ENCODE measurements around the gene ICAM2.

The ICAM2 gene

GRCh38 chr17:64060331-64060730 is 39.9 kb upstream of the ICAM2 start:
- H3K9me3 ChIP-seq (ENCODE audit: control insufficient read depth in 2 of 2, low read length in 2 of 2): no peaks in the 10 kb centered on the region
- peaks cover 29 to 34% of the 10 kb centered on the region in 2 donors for H3K36me3 ChIP-seq (ENCODE audit: control insufficient read depth in 2 of 2, insufficient read depth in 2 of 2, low read length in 2 of 2)
- peak overlapping the region in 1 of 2 donors; percentile 48 for H3K27ac ChIP-seq (ENCODE audit: low read depth in 2 of 2, low read length in 2 of 2)
- H3K27me3 ChIP-seq (ENCODE audit: control insufficient read depth in 2 of 2, insufficient read depth in 2 of 2, low read length in 2 of 2): no peaks in the 10 kb centered on the region
- no peak overlapping the region for H3K4me3 ChIP-seq (ENCODE audit: low read length in 2 of 2)
- peaks cover 5 to 14% of the 10 kb centered on the region in 2 donors for H3K4me1 ChIP-seq (ENCODE audit: control insufficient read depth in 2 of 2, insufficient read depth in 2 of 2, low read length in 2 of 2)
- no peak overlapping the region for H3K9ac ChIP-seq (ENCODE audit: low read depth in 1 of 2, low read length in 2 of 2)

- H3K4me1 ChIP-seq (ENCODE audit: control insufficient read depth in 2 of 2, insufficient read depth in 2 of 2, low read length in 2 of 2): peaks cover 5 to 13% of the 10 kb centered on the region in 2 donors
- H3K27ac ChIP-seq (ENCODE audit: low read depth in 2 of 2, low read length in 2 of 2): peak overlapping the region; percentile 5 to 48
- no peak overlapping the region for H3K4me3 ChIP-seq (ENCODE audit: low read length in 2 of 2)
- no peaks in the 10 kb centered on the region for H3K9me3 ChIP-seq (ENCODE audit: control insufficient read depth in 2 of 2, low read length in 2 of 2)
- no peak overlapping the region for H3K9ac ChIP-seq (ENCODE audit: low read depth in 1 of 2, low read length in 2 of 2)
- H3K27me3 ChIP-seq (ENCODE audit: control insufficient read depth in 2 of 2, insufficient read depth in 2 of 2, low read length in 2 of 2): no peaks in the 10 kb centered on the region
- peaks cover 34 to 35% of the 10 kb centered on the region in 2 donors for H3K36me3 ChIP-seq (ENCODE audit: control insufficient read depth in 2 of 2, insufficient read depth in 2 of 2, low read length in 2 of 2)
Observed at GRCh38 chr17:64059756-64060155, 39.3 kb upstream of the ICAM2 start.

GRCh38 chr17:64058621-64059020 is 38.2 kb upstream of the ICAM2 start:
- H3K9ac ChIP-seq (ENCODE audit: low read depth in 1 of 2, low read length in 2 of 2): no peak overlapping the region
- H3K27ac ChIP-seq (ENCODE audit: low read depth in 2 of 2, low read length in 2 of 2): no peak overlapping the region
- peaks cover 0 to 3% of the 10 kb centered on the region in 2 donors for H3K4me1 ChIP-seq (ENCODE audit: control insufficient read depth in 2 of 2, insufficient read depth in 2 of 2, low read length in 2 of 2)
- no peaks in the 10 kb centered on the region for H3K9me3 ChIP-seq (ENCODE audit: control insufficient read depth in 2 of 2, low read length in 2 of 2)
- H3K36me3 ChIP-seq (ENCODE audit: control insufficient read depth in 2 of 2, insufficient read depth in 2 of 2, low read length in 2 of 2): peaks cover 42 to 44% of the 10 kb centered on the region in 2 donors
- no peak overlapping the region for H3K4me3 ChIP-seq (ENCODE audit: low read length in 2 of 2)
- H3K27me3 ChIP-seq (ENCODE audit: control insufficient read depth in 2 of 2, insufficient read depth in 2 of 2, low read length in 2 of 2): no peaks in the 10 kb centered on the region

- Histone ChIP-seq H3K4me3 (ENCODE audit: low read length in 2 of 2) (no peak overlapping the region), H3K27me3 (ENCODE audit: control insufficient read depth in 2 of 2, insufficient read depth in 2 of 2, low read length in 2 of 2) (no peaks in the 10 kb centered on the region), H3K4me1 (ENCODE audit: control insufficient read depth in 2 of 2, insufficient read depth in 2 of 2, low read length in 2 of 2) (peaks cover 0 to 3% of the 10 kb centered on the region in 2 donors), H3K36me3 (ENCODE audit: control insufficient read depth in 2 of 2, insufficient read depth in 2 of 2, low read length in 2 of 2) (peaks cover 51 to 53% of the 10 kb centered on the region in 2 donors), H3K9me3 (ENCODE audit: control insufficient read depth in 2 of 2, low read length in 2 of 2) (no peaks in the 10 kb centered on the region), H3K27ac (ENCODE audit: low read depth in 2 of 2, low read length in 2 of 2) (no peak overlapping the region), H3K9ac (ENCODE audit: low read depth in 1 of 2, low read length in 2 of 2) (no peak overlapping the region)
Observed at GRCh38 chr17:64057701-64058263, 37.3 kb upstream of the ICAM2 start.

GRCh38 chr17:64056269-64057005 is 36.0 kb upstream of the ICAM2 start:
- peak overlapping the region in 1 of 2 donors; percentile 2 for H3K27ac ChIP-seq (ENCODE audit: low read depth in 2 of 2, low read length in 2 of 2)
- peaks cover 0 to 3% of the 10 kb centered on the region in 2 donors for H3K4me1 ChIP-seq (ENCODE audit: control insufficient read depth in 2 of 2, insufficient read depth in 2 of 2, low read length in 2 of 2)
- peaks cover 56 to 60% of the 10 kb centered on the region in 2 donors for H3K36me3 ChIP-seq (ENCODE audit: control insufficient read depth in 2 of 2, insufficient read depth in 2 of 2, low read length in 2 of 2)
- no peak overlapping the region for H3K4me3 ChIP-seq (ENCODE audit: low read length in 2 of 2)
- no peaks in the 10 kb centered on the region for H3K27me3 ChIP-seq (ENCODE audit: control insufficient read depth in 2 of 2, insufficient read depth in 2 of 2, low read length in 2 of 2)
- no peaks in the 10 kb centered on the region for H3K9me3 ChIP-seq (ENCODE audit: control insufficient read depth in 2 of 2, low read length in 2 of 2)
- no peak overlapping the region for H3K9ac ChIP-seq (ENCODE audit: low read depth in 1 of 2, low read length in 2 of 2)

- H3K9ac ChIP-seq (ENCODE audit: low read depth in 1 of 2, low read length in 2 of 2): no peak overlapping the region
- H3K36me3 ChIP-seq (ENCODE audit: control insufficient read depth in 2 of 2, insufficient read depth in 2 of 2, low read length in 2 of 2): peaks cover 61 to 62% of the 10 kb centered on the region in 2 donors
- H3K9me3 ChIP-seq (ENCODE audit: control insufficient read depth in 2 of 2, low read length in 2 of 2): no peaks in the 10 kb centered on the region
- H3K4me3 ChIP-seq (ENCODE audit: low read length in 2 of 2): no peak overlapping the region
- no peak overlapping the region for H3K27ac ChIP-seq (ENCODE audit: low read depth in 2 of 2, low read length in 2 of 2)
- peaks cover 0 to 3% of the 10 kb centered on the region in 2 donors for H3K4me1 ChIP-seq (ENCODE audit: control insufficient read depth in 2 of 2, insufficient read depth in 2 of 2, low read length in 2 of 2)
- H3K27me3 ChIP-seq (ENCODE audit: control insufficient read depth in 2 of 2, insufficient read depth in 2 of 2, low read length in 2 of 2): no peaks in the 10 kb centered on the region
Observed at GRCh38 chr17:64055183-64056142, 35.0 kb upstream of the ICAM2 start.

- no peaks in the 10 kb centered on the region for H3K9me3 ChIP-seq (ENCODE audit: control insufficient read depth in 2 of 2, low read length in 2 of 2)
- no peak overlapping the region for H3K9ac ChIP-seq (ENCODE audit: low read depth in 1 of 2, low read length in 2 of 2)
- H3K27me3 ChIP-seq (ENCODE audit: control insufficient read depth in 2 of 2, insufficient read depth in 2 of 2, low read length in 2 of 2): no peaks in the 10 kb centered on the region
- peaks cover 66 to 68% of the 10 kb centered on the region in 2 donors for H3K36me3 ChIP-seq (ENCODE audit: control insufficient read depth in 2 of 2, insufficient read depth in 2 of 2, low read length in 2 of 2)
- no peak overlapping the region for H3K4me3 ChIP-seq (ENCODE audit: low read length in 2 of 2)
- H3K27ac ChIP-seq (ENCODE audit: low read depth in 2 of 2, low read length in 2 of 2): no peak overlapping the region
- no peaks in the 10 kb centered on the region for H3K4me1 ChIP-seq (ENCODE audit: control insufficient read depth in 2 of 2, insufficient read depth in 2 of 2, low read length in 2 of 2)
Observed at GRCh38 chr17:64054304-64054703, 33.9 kb upstream of the ICAM2 start.

GRCh38 chr17:64053101-64053500 is 32.7 kb upstream of the ICAM2 start:
- peaks cover 74 to 76% of the 10 kb centered on the region in 2 donors for H3K36me3 ChIP-seq (ENCODE audit: control insufficient read depth in 2 of 2, insufficient read depth in 2 of 2, low read length in 2 of 2)

GRCh38 chr17:64051153-64051552 is 30.7 kb upstream of the ICAM2 start:
- H3K9ac ChIP-seq (ENCODE audit: low read depth in 1 of 2, low read length in 2 of 2): no peak overlapping the region
- no peaks in the 10 kb centered on the region for H3K4me1 ChIP-seq (ENCODE audit: control insufficient read depth in 2 of 2, insufficient read depth in 2 of 2, low read length in 2 of 2)
- no peaks in the 10 kb centered on the region for H3K27me3 ChIP-seq (ENCODE audit: control insufficient read depth in 2 of 2, insufficient read depth in 2 of 2, low read length in 2 of 2)
- no peaks in the 10 kb centered on the region for H3K9me3 ChIP-seq (ENCODE audit: control insufficient read depth in 2 of 2, low read length in 2 of 2)
- H3K36me3 ChIP-seq (ENCODE audit: control insufficient read depth in 2 of 2, insufficient read depth in 2 of 2, low read length in 2 of 2): peaks cover 74 to 75% of the 10 kb centered on the region in 2 donors
- H3K27ac ChIP-seq (ENCODE audit: low read depth in 2 of 2, low read length in 2 of 2): no peak overlapping the region
- no peak overlapping the region for H3K4me3 ChIP-seq (ENCODE audit: low read length in 2 of 2)

More at GRCh38 chr17:64053101-64053500, 32.7 kb upstream of the ICAM2 start:
- no peaks in the 10 kb centered on the region for H3K9me3 ChIP-seq (ENCODE audit: control insufficient read depth in 2 of 2, low read length in 2 of 2)
- no peak overlapping the region for H3K9ac ChIP-seq (ENCODE audit: low read depth in 1 of 2, low read length in 2 of 2)
- H3K4me1 ChIP-seq (ENCODE audit: control insufficient read depth in 2 of 2, insufficient read depth in 2 of 2, low read length in 2 of 2): no peaks in the 10 kb centered on the region
- no peak overlapping the region for H3K4me3 ChIP-seq (ENCODE audit: low read length in 2 of 2)
- H3K27me3 ChIP-seq (ENCODE audit: control insufficient read depth in 2 of 2, insufficient read depth in 2 of 2, low read length in 2 of 2): no peaks in the 10 kb centered on the region
- no peak overlapping the region for H3K27ac ChIP-seq (ENCODE audit: low read depth in 2 of 2, low read length in 2 of 2)
